K562 (cell line): ENCODE data around the gene RHOV. TPM values are rescaled to one million over a fixed set of nuclear protein-coding genes. Genes with fewer than 3 reads are reported as not detected.
A peak's percentile ranks its signal among the peaks of the same experiment; 100 is the strongest.

Experiments used
- JUN ChIP-seq, 2 experiments: sonication (generic) in 1 of 2; formaldehyde crosslinking in 1 of 2; IDR thresholded peaks; 2 replicates each; pipeline versions ENCODE4 v1.6.1 to v1.8.0; 2012 to 2022; ENCODE audit warnings: borderline replicate concordance in 2 of 2, mild to moderate bottlenecking in 2 of 2, improper control_type of control experiment in 1 of 2, low read depth in 1 of 2, low read length in 1 of 2, missing genetic modification reagents in 1 of 2
- KDM2B ChIP-seq: fragments of 250-450 bp; sonication (Bioruptor Pico); IDR thresholded peaks from 2 replicates; pipeline ENCODE4 v1.8.0; 2021; ENCODE audit warnings: mild to moderate bottlenecking, moderate library complexity
- MLX ChIP-seq, 2 experiments: fragments of 450-650 bp in 1 of 2; sonication (generic) in 1 of 2; formaldehyde crosslinking; conservative IDR thresholded peaks; 2 replicates each; pipeline versions ENCODE4 v1.4.0 to v1.8.1; 2020 to 2022; ENCODE audit warnings: mild to moderate bottlenecking in 1 of 2, missing genetic modification reagents in 1 of 2
- ZC3H11A ChIP-seq: IDR thresholded peaks from 2 replicates; pipeline ENCODE4 v1.6.1; 2012; ENCODE audit warnings: low read depth, low read length, improper control_type of control experiment
- ZNF347 ChIP-seq: fragments of 450-650 bp; formaldehyde crosslinking; IDR thresholded peaks from 2 replicates; pipeline ENCODE4 v1.4.0; 2020; ENCODE audit warnings: low read depth, mild to moderate bottlenecking, moderate library complexity
- ZNF41 ChIP-seq: fragments of 250-450 bp; sonication (Bioruptor Pico); conservative IDR thresholded peaks from 2 replicates; pipeline ENCODE4 v1.4.0; 2020; ENCODE audit warnings: mild to moderate bottlenecking
- ZNF551 ChIP-seq: fragments of 250-450 bp; sonication (Bioruptor Pico); IDR thresholded peaks from 2 replicates; pipeline ENCODE4 v1.5.0; 2021; ENCODE audit warnings: mild to moderate bottlenecking, moderate library complexity
- ZSCAN32 ChIP-seq: fragments of 450-650 bp; formaldehyde crosslinking; IDR thresholded peaks from 2 replicates; pipeline ENCODE4 v1.4.0; 2020; ENCODE audit warnings: mild to moderate bottlenecking, moderate library complexity
- polyA plus RNA-seq, 8 experiments: library from polyadenylated mRNA; depleted of rRNA in 4 of 8; stranded (reverse) in 5 of 8; unstranded in 3 of 8; fragments of >200 nt; fragmentation: Nextera tagmentation in 2 of 8; fragmentation: Illumina TruSeq in 1 of 8; extraction: Ambion mirVana in 2 of 8; extraction: Trizol in 1 of 8; gene quantifications; 2 replicates each; pipeline versions ENCODE4 v1.2.1 to v1.2.3, GENCODE V29; 2011 to 2014; ENCODE audit warnings: inconsistent platforms in 1 of 8, missing spikeins in 1 of 8
- total RNA-seq, 7 experiments: library from RNA; depleted of rRNA in 6 of 7; stranded (reverse); fragments of >200 nt in 6 of 7; fragmentation: Illumina TruSeq in 2 of 7; extraction: Trizol in 2 of 7; gene quantifications; 2 replicates each; pipeline versions ENCODE4 v1.2.1 to v1.2.3, GENCODE V29; 2011 to 2021; ENCODE audit warnings: low replicate concordance in 1 of 7
- TF ChIP-seq, protein P1 (sequence below): fragments of 200-800 bp; sonication (Bioruptor generic); IDR thresholded peaks from 2 replicates; pipeline ENCODE4 v1.6.1; 2017; ENCODE audit warnings: missing genetic modification characterization, missing compliant biosample characterization
- TF ChIP-seq, protein P2 (sequence below): fragments of 200-600 bp; sonication (generic); IDR thresholded peaks from one replicate; pipeline ENCODE4 v1.6.1; 2012; ENCODE audit warnings: mild to moderate bottlenecking, low read depth, low read length, inconsistent platforms

The RHOV gene
- total and polyA plus RNA-seq, 9 of the 15 experiments (the other 6 are each of a cell fraction or from before 2014, with no cell fraction given), result 0.08 to 2.0 (median 1.1) TPM

DNA sequence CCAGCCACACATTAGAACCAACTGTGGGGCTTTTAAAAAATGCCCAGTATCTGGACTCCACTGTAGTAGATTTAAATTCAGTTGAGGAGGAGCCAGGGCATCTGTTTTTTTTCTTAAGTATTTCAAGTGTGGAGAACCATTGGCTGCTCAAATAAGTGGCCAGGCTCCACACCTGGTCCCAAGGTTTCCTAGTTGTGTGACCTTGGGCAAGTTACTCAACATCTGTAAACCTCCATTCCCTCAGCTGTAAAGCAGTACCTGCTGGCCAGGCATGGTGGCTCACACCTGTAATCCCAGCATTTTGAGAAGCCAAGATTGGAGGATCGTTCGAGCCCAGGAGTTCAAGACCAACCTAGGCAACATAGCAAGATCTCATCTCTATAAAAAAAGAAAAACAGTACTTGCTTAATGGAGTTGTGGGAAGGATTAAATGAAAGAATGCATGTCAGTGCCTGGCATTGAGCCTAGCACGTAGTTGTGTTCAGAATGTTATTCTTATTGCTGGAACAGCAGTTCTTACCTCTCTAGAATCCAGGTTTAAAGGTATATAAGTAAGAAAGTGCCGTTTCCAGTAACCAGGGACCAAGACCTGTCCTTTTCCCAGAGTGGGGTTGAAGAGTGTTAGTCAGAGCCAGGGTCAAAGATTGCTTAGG lies 47.5 kb downstream of the RHOV start (continued):
- TF ChIP-seq, protein P1, sequence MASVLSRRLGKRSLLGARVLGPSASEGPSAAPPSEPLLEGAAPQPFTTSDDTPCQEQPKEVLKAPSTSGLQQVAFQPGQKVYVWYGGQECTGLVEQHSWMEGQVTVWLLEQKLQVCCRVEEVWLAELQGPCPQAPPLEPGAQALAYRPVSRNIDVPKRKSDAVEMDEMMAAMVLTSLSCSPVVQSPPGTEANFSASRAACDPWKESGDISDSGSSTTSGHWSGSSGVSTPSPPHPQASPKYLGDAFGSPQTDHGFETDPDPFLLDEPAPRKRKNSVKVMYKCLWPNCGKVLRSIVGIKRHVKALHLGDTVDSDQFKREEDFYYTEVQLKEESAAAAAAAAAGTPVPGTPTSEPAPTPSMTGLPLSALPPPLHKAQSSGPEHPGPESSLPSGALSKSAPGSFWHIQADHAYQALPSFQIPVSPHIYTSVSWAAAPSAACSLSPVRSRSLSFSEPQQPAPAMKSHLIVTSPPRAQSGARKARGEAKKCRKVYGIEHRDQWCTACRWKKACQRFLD, result peak; percentile 35; the same call in 1 of the 2 replicates
- no peak for TF ChIP-seq ZSCAN32
- no peak for TF ChIP-seq JUN (IDR thresholded peaks at IDR 0.05; ENCODE audit: borderline replicate concordance, low read depth, low read length)
- TF ChIP-seq JUN (CRISPR knock-in tag; IDR thresholded peaks at IDR 0.05; ENCODE audit: borderline replicate concordance), result no peak
- TF ChIP-seq, protein P2, sequence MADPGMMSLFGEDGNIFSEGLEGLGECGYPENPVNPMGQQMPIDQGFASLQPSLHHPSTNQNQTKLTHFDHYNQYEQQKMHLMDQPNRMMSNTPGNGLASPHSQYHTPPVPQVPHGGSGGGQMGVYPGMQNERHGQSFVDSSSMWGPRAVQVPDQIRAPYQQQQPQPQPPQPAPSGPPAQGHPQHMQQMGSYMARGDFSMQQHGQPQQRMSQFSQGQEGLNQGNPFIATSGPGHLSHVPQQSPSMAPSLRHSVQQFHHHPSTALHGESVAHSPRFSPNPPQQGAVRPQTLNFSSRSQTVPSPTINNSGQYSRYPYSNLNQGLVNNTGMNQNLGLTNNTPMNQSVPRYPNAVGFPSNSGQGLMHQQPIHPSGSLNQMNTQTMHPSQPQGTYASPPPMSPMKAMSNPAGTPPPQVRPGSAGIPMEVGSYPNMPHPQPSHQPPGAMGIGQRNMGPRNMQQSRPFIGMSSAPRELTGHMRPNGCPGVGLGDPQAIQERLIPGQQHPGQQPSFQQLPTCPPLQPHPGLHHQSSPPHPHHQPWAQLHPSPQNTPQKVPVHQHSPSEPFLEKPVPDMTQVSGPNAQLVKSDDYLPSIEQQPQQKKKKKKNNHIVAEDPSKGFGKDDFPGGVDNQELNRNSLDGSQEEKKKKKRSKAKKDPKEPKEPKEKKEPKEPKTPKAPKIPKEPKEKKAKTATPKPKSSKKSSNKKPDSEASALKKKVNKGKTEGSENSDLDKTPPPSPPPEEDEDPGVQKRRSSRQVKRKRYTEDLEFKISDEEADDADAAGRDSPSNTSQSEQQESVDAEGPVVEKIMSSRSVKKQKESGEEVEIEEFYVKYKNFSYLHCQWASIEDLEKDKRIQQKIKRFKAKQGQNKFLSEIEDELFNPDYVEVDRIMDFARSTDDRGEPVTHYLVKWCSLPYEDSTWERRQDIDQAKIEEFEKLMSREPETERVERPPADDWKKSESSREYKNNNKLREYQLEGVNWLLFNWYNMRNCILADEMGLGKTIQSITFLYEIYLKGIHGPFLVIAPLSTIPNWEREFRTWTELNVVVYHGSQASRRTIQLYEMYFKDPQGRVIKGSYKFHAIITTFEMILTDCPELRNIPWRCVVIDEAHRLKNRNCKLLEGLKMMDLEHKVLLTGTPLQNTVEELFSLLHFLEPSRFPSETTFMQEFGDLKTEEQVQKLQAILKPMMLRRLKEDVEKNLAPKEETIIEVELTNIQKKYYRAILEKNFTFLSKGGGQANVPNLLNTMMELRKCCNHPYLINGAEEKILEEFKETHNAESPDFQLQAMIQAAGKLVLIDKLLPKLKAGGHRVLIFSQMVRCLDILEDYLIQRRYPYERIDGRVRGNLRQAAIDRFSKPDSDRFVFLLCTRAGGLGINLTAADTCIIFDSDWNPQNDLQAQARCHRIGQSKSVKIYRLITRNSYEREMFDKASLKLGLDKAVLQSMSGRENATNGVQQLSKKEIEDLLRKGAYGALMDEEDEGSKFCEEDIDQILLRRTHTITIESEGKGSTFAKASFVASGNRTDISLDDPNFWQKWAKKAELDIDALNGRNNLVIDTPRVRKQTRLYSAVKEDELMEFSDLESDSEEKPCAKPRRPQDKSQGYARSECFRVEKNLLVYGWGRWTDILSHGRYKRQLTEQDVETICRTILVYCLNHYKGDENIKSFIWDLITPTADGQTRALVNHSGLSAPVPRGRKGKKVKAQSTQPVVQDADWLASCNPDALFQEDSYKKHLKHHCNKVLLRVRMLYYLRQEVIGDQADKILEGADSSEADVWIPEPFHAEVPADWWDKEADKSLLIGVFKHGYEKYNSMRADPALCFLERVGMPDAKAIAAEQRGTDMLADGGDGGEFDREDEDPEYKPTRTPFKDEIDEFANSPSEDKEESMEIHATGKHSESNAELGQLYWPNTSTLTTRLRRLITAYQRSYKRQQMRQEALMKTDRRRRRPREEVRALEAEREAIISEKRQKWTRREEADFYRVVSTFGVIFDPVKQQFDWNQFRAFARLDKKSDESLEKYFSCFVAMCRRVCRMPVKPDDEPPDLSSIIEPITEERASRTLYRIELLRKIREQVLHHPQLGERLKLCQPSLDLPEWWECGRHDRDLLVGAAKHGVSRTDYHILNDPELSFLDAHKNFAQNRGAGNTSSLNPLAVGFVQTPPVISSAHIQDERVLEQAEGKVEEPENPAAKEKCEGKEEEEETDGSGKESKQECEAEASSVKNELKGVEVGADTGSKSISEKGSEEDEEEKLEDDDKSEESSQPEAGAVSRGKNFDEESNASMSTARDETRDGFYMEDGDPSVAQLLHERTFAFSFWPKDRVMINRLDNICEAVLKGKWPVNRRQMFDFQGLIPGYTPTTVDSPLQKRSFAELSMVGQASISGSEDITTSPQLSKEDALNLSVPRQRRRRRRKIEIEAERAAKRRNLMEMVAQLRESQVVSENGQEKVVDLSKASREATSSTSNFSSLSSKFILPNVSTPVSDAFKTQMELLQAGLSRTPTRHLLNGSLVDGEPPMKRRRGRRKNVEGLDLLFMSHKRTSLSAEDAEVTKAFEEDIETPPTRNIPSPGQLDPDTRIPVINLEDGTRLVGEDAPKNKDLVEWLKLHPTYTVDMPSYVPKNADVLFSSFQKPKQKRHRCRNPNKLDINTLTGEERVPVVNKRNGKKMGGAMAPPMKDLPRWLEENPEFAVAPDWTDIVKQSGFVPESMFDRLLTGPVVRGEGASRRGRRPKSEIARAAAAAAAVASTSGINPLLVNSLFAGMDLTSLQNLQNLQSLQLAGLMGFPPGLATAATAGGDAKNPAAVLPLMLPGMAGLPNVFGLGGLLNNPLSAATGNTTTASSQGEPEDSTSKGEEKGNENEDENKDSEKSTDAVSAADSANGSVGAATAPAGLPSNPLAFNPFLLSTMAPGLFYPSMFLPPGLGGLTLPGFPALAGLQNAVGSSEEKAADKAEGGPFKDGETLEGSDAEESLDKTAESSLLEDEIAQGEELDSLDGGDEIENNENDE, result no peak
- TF ChIP-seq ZNF551 (CRISPR knock-in tag), result no peak
- TF ChIP-seq ZNF347 (CRISPR knock-in tag), result no peak
- no peak for TF ChIP-seq KDM2B
- TF ChIP-seq ZNF41 (CRISPR knock-in tag), result no peak
- no peak for TF ChIP-seq MLX (CRISPR knock-in tag; conservative IDR thresholded peaks at IDR 0.05)
- no peak for TF ChIP-seq ZC3H11A
